HEK293 (cell line): ENCODE measurements around the gene HOXD10.

Experiments used
- CTCF ChIA-PET: fragments of 350-600 bp; formaldehyde crosslinking; extraction: SDS; loops from one replicate; lab custom pipeline; 2021; ENCODE audit warnings: antibody characterized with exemption; lab: Yijun Ruan, JAX
- POLR2A ChIA-PET: fragments of 300-600 bp; formaldehyde crosslinking; extraction: SDS; loops from one replicate; lab custom pipeline; 2020; ENCODE audit warnings: antibody characterized with exemption, inconsistent platforms; lab: Yijun Ruan, JAX
- H3K27ac ChIP-seq: fragments of 200-500 bp; sonication (Bioruptor generic); 2 replicates; pipeline ENCODE4 v1.5.1; 2014; ENCODE audit warnings: low read depth, low read length, control low read depth, inconsistent platforms; ENCODE audit errors: extremely low read depth
- H3K36me3 ChIP-seq, 2 experiments: fragments of 200-500 bp in 1 of 2; sonication (Bioruptor generic) in 1 of 2; 1 replicate in 1 of 2; 2 replicates in 1 of 2; pipeline ENCODE4 v1.5.1; 2014 to 2017; ENCODE audit warnings: inconsistent platforms in 2 of 2, low read length in 2 of 2; ENCODE audit not compliant: control insufficient read depth in 2 of 2, insufficient read depth in 1 of 2
- H3K4me1 ChIP-seq: fragments of 200-500 bp; sonication (Bioruptor generic); 2 replicates; pipeline ENCODE4 v1.5.1; 2014; ENCODE audit warnings: mild to moderate bottlenecking, low read length, inconsistent platforms; ENCODE audit not compliant: control insufficient read depth, insufficient read depth
- H3K4me3 ChIP-seq: 2 replicates; pipeline ENCODE4 v1.5.1; 2011; ENCODE audit warnings: low read depth, mild to moderate bottlenecking, control low read depth, low read length, moderate library complexity
- H3K9me3 ChIP-seq: fragments of 200-500 bp; sonication (Bioruptor generic); 2 replicates; pipeline ENCODE4 v1.5.1; 2014; ENCODE audit warnings: low read depth, low read length, inconsistent platforms; ENCODE audit not compliant: control insufficient read depth, insufficient read depth
- FEZF1 ChIP-seq: fragments of 450-650 bp; formaldehyde crosslinking; IDR thresholded peaks from 2 replicates; pipeline ENCODE4 v1.5.1; 2016; ENCODE audit warnings: missing biosample characterization, missing genetic modification characterization
- INSM2 ChIP-seq: fragments of 450-650 bp; formaldehyde crosslinking; IDR thresholded peaks from 2 replicates; pipeline ENCODE4 v1.5.1; 2016; ENCODE audit warnings: missing biosample characterization, missing genetic modification characterization
- PRDM1 ChIP-seq: fragments of 450-650 bp; formaldehyde crosslinking; IDR thresholded peaks from 2 replicates; pipeline ENCODE4; 2016; ENCODE audit warnings: missing biosample characterization, missing genetic modification characterization
- SCRT2 ChIP-seq: fragments of 450-650 bp; formaldehyde crosslinking; IDR thresholded peaks from 2 replicates; pipeline ENCODE4 v1.5.1; 2016; ENCODE audit warnings: missing biosample characterization, missing genetic modification characterization
- TRIM28 ChIP-seq: IDR thresholded peaks from 2 replicates; pipeline ENCODE4 v1.6.1; 2011; ENCODE audit warnings: low read length, control low read depth, borderline replicate concordance
- TSHZ1 ChIP-seq: fragments of 450-650 bp; formaldehyde crosslinking; IDR thresholded peaks from 2 replicates; pipeline ENCODE4 v1.5.1; 2016; ENCODE audit warnings: missing biosample characterization, missing genetic modification characterization, borderline replicate concordance
- ZBTB17 ChIP-seq: fragments of 450-650 bp; formaldehyde crosslinking; IDR thresholded peaks from 2 replicates; pipeline ENCODE4 v1.5.1; 2016; ENCODE audit warnings: missing biosample characterization, missing genetic modification characterization
- ZNF211 ChIP-seq: fragments of 450-650 bp; formaldehyde crosslinking; IDR thresholded peaks from 2 replicates; pipeline ENCODE4 v1.5.1; 2016; ENCODE audit warnings: low read depth, missing biosample characterization, missing genetic modification characterization
- ZNF354C ChIP-seq: fragments of 450-650 bp; formaldehyde crosslinking; IDR thresholded peaks from 2 replicates; pipeline ENCODE4 v1.5.1; 2016; ENCODE audit warnings: missing biosample characterization, missing genetic modification characterization, low read depth, borderline replicate concordance
- ZNF513 ChIP-seq: fragments of 450-650 bp; IDR thresholded peaks from 2 replicates; pipeline ENCODE4 v1.5.1; 2018; ENCODE audit warnings: missing biosample characterization, missing genetic modification characterization
- ZNF544 ChIP-seq: fragments of 450-650 bp; formaldehyde crosslinking; IDR thresholded peaks from 2 replicates; pipeline ENCODE4 v1.5.0; 2017; ENCODE audit warnings: missing biosample characterization, missing genetic modification characterization
- ZNF623 ChIP-seq: fragments of 450-650 bp; formaldehyde crosslinking; IDR thresholded peaks from 2 replicates; pipeline ENCODE4 v1.5.1; 2016; ENCODE audit warnings: missing biosample characterization, missing genetic modification characterization
- ZNF670 ChIP-seq: fragments of 450-650 bp; formaldehyde crosslinking; IDR thresholded peaks from 2 replicates; pipeline ENCODE4 v1.5.1; 2016; ENCODE audit warnings: missing biosample characterization, missing genetic modification characterization, low read depth
- ZNF701 ChIP-seq: fragments of 450-650 bp; formaldehyde crosslinking; IDR thresholded peaks from 2 replicates; pipeline ENCODE4 v1.5.1; 2016; ENCODE audit warnings: missing biosample characterization, missing genetic modification characterization
- ZNF776 ChIP-seq: fragments of 450-650 bp; formaldehyde crosslinking; IDR thresholded peaks from 2 replicates; pipeline ENCODE4 v1.5.0; 2017; ENCODE audit warnings: missing biosample characterization, missing genetic modification characterization, borderline replicate concordance
- TF ChIP-seq, protein P1 (sequence below): fragments of 450-650 bp; formaldehyde crosslinking; optimal IDR thresholded peaks from 2 replicates; pipeline ENCODE3; 2016; ENCODE audit warnings: missing biosample characterization, mild to moderate bottlenecking, missing genetic modification characterization
- TF ChIP-seq, protein P2 (sequence below): fragments of 450-650 bp; formaldehyde crosslinking; IDR thresholded peaks from 2 replicates; pipeline ENCODE4 v1.5.1; 2016; ENCODE audit warnings: missing biosample characterization, missing genetic modification characterization
- TF ChIP-seq, protein P3 (sequence below): fragments of 450-650 bp; formaldehyde crosslinking; IDR thresholded peaks from 2 replicates; pipeline ENCODE4 v1.5.1; 2016; ENCODE audit warnings: missing biosample characterization, missing genetic modification characterization

The HOXD10 gene

GRCh38 chr2:176096243-176096985 lies 20.2 kb upstream of the HOXD10 start (continued):
- TF ChIP-seq, protein P1, sequence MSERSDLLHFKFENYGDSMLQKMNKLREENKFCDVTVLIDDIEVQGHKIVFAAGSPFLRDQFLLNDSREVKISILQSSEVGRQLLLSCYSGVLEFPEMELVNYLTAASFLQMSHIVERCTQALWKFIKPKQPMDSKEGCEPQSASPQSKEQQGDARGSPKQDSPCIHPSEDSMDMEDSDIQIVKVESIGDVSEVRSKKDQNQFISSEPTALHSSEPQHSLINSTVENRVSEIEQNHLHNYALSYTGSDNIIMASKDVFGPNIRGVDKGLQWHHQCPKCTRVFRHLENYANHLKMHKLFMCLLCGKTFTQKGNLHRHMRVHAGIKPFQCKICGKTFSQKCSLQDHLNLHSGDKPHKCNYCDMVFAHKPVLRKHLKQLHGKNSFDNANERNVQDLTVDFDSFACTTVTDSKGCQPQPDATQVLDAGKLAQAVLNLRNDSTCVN = no peak
- TF ChIP-seq, protein P2, sequence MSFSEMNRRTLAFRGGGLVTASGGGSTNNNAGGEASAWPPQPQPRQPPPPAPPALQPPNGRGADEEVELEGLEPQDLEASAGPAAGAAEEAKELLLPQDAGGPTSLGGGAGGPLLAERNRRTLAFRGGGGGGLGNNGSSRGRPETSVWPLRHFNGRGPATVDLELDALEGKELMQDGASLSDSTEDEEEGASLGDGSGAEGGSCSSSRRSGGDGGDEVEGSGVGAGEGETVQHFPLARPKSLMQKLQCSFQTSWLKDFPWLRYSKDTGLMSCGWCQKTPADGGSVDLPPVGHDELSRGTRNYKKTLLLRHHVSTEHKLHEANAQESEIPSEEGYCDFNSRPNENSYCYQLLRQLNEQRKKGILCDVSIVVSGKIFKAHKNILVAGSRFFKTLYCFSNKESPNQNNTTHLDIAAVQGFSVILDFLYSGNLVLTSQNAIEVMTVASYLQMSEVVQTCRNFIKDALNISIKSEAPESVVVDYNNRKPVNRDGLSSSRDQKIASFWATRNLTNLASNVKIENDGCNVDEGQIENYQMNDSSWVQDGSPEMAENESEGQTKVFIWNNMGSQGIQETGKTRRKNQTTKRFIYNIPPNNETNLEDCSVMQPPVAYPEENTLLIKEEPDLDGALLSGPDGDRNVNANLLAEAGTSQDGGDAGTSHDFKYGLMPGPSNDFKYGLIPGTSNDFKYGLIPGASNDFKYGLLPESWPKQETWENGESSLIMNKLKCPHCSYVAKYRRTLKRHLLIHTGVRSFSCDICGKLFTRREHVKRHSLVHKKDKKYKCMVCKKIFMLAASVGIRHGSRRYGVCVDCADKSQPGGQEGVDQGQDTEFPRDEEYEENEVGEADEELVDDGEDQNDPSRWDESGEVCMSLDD (tag by site-specific recombination) = no peak
- TF ChIP-seq PRDM1 (tag by site-specific recombination) (peak; percentile 54), TRIM28 (peak; percentile 11; the same call in 1 of the 2 replicates), INSM2 (tag by site-specific recombination) (0 out of 2 replicates have a peak, but pooled peaks have one; percentile 12), ZNF623 (tag by site-specific recombination) (no peak), ZBTB17 (peak; percentile 54), TSHZ1 (no peak), SCRT2 (tag by site-specific recombination) (no peak), ZNF701 (tag by site-specific recombination) (no peak)

DNA sequence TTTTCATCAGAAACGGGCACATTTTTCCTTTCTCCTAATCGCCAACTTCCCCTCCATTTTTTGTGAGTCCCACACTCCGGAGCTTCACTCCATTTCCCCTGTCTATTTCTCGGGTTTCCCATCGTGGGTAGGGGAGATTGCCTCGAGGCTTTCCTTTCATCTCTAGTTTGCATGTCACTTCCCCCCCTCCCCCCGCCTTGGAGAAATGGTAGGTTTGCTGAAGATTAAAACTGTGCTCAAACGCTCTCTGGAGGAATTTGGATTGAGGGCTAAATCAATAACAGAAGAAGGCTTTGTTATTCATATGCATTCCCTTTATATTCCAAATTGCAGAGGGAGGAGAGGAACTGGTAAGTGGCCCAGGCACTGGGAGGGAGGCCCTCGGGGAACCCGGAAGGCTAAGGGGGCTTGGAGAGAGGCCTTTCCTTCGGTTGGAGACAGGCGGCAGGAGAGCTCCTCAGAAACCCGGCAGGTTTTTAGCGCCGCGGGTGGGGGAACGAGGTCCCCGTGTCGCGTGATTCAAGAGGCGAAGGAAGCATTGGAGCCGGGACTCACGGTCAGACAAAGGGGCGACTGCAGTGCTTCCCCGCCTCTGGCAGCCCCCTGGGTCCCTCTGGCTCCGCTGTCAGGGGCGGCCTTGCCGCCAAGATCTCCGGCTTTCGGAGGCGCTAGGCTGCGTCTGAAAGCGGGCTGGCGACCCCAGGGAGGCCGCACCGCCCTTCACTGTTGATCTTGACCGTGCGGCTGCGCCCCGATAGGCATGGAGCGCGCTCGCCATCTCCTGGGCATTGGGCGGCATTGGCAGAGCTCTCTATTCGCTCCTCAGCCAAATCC lies 19.4 kb upstream of the HOXD10 start:
- peak overlapping the region; percentile 85 for H3K27ac ChIP-seq
- CTCF ChIA-PET = interaction anchor here (0.5 to 4.3 kb wide), 43 partner anchors 9 to 1399 kb away, joined by 3 to 33 read pairs (median 4); no protein-coding TSS in a partner anchor
- peak overlapping the region; percentile 49 for H3K4me3 ChIP-seq
- no peaks in the 10 kb centered on the region for H3K9me3 ChIP-seq
- POLR2A ChIA-PET = interaction anchor here (0.8 to 6.7 kb wide), 5 partner anchors 8 to 1092 kb away, joined by 3 to 75 read pairs (median 9); partner anchors contain the start of genes CHN1 and HOXD11
- peaks cover 0 to 16% of the 10 kb centered on the region in 2 experiments; a peak in 1 of 3 replicates for H3K36me3 ChIP-seq
- peaks cover 6% of the 10 kb centered on the region for H3K4me1 ChIP-seq
- TF ChIP-seq FEZF1 (tag by site-specific recombination) (peak; percentile 48; the same call in 1 of the 2 replicates), ZNF670 (no peak), ZNF354C (tag by site-specific recombination) (no peak), ZNF544 (tag by site-specific recombination) (no peak), ZNF776 (no peak), ZNF211 (no peak), ZNF513 (tag by site-specific recombination) (no peak)
- TF ChIP-seq, protein P2 (tag by site-specific recombination) = peak; percentile 50
- TF ChIP-seq, protein P3, sequence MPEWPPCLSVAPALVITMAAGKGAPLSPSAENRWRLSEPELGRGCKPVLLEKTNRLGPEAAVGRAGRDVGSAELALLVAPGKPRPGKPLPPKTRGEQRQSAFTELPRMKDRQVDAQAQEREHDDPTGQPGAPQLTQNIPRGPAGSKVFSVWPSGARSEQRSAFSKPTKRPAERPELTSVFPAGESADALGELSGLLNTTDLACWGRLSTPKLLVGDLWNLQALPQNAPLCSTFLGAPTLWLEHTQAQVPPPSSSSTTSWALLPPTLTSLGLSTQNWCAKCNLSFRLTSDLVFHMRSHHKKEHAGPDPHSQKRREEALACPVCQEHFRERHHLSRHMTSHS = no peak
